GM12878 (cell line): ENCODE results near the gene CPSF4L. TPM values are rescaled to one million over a fixed set of nuclear protein-coding genes. Genes with fewer than 3 reads are reported as not detected.

Experiments
- ATAC-seq: fragments of 200-7000 bp; cut with Tn5 transposase; 3 replicates; pipeline ENCODE4 v1.9.1; 2020; ENCODE audit warnings: mild to moderate bottlenecking, moderate library complexity
- BruUV-seq: library from RNA; stranded (reverse); fragments of 400-500 nt; replicated peaks from 2 replicates; lab custom pipeline; 2021; lab: Mats Ljungman, UMichigan
- CTCF ChIA-PET: fragments of 300-600 bp; sonication (Branson Sonifier 250); formaldehyde crosslinking; extraction: SDS; loops from one replicate; lab custom pipeline; 2021; ENCODE audit warnings: inconsistent platforms; lab: Yijun Ruan, JAX
- POLR2A ChIA-PET: fragments of 350-600 bp; formaldehyde crosslinking; extraction: SDS; loops from one replicate; lab custom pipeline; 2021; ENCODE audit warnings: inconsistent platforms; lab: Charles Lee
- RAD21 ChIA-PET: fragments of 300-600 bp; sonication (Branson Sonifier 250); formaldehyde crosslinking; loops from one replicate; lab custom pipeline; 2023; ENCODE audit warnings: antibody characterized with exemption; ENCODE audit not compliant: unreplicated experiment; lab: Charles Lee
- SMC1A ChIA-PET: fragments of 300-600 bp; sonication (Branson Sonifier 250); formaldehyde crosslinking; loops from one replicate; lab custom pipeline; 2023; ENCODE audit not compliant: unreplicated experiment, uncharacterized antibody; lab: Charles Lee
- DNase-seq: peaks from one replicate; pipeline ENCODE4 v3.0.0-alpha.2; 2011; ENCODE audit warnings: low read depth, low spot score
- FAIRE-seq: peaks from 3 replicates; lab custom pipeline; 2011; peaks lifted over from hg19 to GRCh38; lab: Jason Lieb, UNC
- H2AFZ ChIP-seq: 2 replicates; pipeline ENCODE4 v1.6.0; 2011; ENCODE audit warnings: low read depth, low read length, control low read depth; ENCODE audit not compliant: control insufficient read depth
- H3K27ac ChIP-seq: 2 replicates; pipeline ENCODE4 v1.5.1; 2011; ENCODE audit warnings: control low read depth; ENCODE audit not compliant: control insufficient read depth, insufficient read depth
- H3K27me3 ChIP-seq, 2 experiments: replicated peaks in 1 of 2; 2 replicates each; pipeline versions ENCODE4 v1.6.0 to v1.6.1; 2011; ENCODE audit warnings: low read length in 1 of 2; ENCODE audit not compliant: control insufficient read depth in 2 of 2, insufficient read depth in 2 of 2
- H3K36me3 ChIP-seq, 2 experiments: 2 replicates each; pipeline ENCODE4 v1.5.1; 2011; ENCODE audit warnings: low read length in 1 of 2; ENCODE audit not compliant: control insufficient read depth in 2 of 2, insufficient read depth in 2 of 2
- H3K4me1 ChIP-seq: 2 replicates; pipeline ENCODE4 v1.6.1; 2011; ENCODE audit warnings: mild to moderate bottlenecking, low read length, moderate library complexity, mixed read lengths; ENCODE audit not compliant: control insufficient read depth, insufficient read depth
- H3K4me2 ChIP-seq: 2 replicates; pipeline ENCODE4 v1.6.0; 2011; ENCODE audit warnings: control low read depth; ENCODE audit not compliant: control insufficient read depth, insufficient read depth
- H3K4me3 ChIP-seq: fragments of 200-600 bp; sonication (generic); 2 replicates; pipeline ENCODE4 v1.5.1; 2016
- H3K79me2 ChIP-seq: 2 replicates; pipeline ENCODE4 v1.6.0; 2011; ENCODE audit warnings: low read length; ENCODE audit not compliant: control insufficient read depth, insufficient read depth
- H3K9ac ChIP-seq: 2 replicates; pipeline ENCODE4 v1.8.0; 2011; ENCODE audit warnings: low read length, control low read depth, mixed read lengths; ENCODE audit not compliant: control insufficient read depth, insufficient read depth
- H3K9me3 ChIP-seq: replicated peaks from 3 replicates; pipeline ENCODE4 v1.5.1; 2011; ENCODE audit warnings: mild to moderate bottlenecking, low read length; ENCODE audit not compliant: control insufficient read depth, insufficient read depth
- H4K20me1 ChIP-seq: 2 replicates; pipeline ENCODE4 v1.6.0; 2011; ENCODE audit not compliant: control insufficient read depth, insufficient read depth
- CBX3 ChIP-seq: fragments of 200-600 bp; sonication (generic); IDR thresholded peaks from 2 replicates; pipeline ENCODE4 v1.6.1; 2016; ENCODE audit warnings: low read depth, borderline replicate concordance
- CHD1 ChIP-seq: IDR thresholded peaks from 2 replicates; pipeline ENCODE4 v1.6.1; 2012; ENCODE audit warnings: low read depth, low read length, improper control_type of control experiment
- IRF5 ChIP-seq: fragments of 450-650 bp; IDR thresholded peaks from 2 replicates; pipeline ENCODE4 v1.6.1; 2017; ENCODE audit warnings: borderline replicate concordance
- JUND ChIP-seq: IDR thresholded peaks from 2 replicates; pipeline ENCODE4 v1.6.1; 2012; ENCODE audit warnings: low read depth, mild to moderate bottlenecking, low read length, improper control_type of control experiment, moderate library complexity
- KDM1A ChIP-seq: fragments of 200-600 bp; sonication (generic); IDR thresholded peaks from 2 replicates; pipeline ENCODE4 v1.6.1; 2016; ENCODE audit warnings: borderline replicate concordance
- MXI1 ChIP-seq: fragments of 150-350 bp; IDR thresholded peaks from 2 replicates; pipeline ENCODE4 v1.6.1; 2011; ENCODE audit warnings: low read depth, mild to moderate bottlenecking, inconsistent platforms, low read length, improper control_type of control experiment
- NR2C1 ChIP-seq: fragments of 450-650 bp; IDR thresholded peaks from 2 replicates; pipeline ENCODE4 v1.6.1; 2017; ENCODE audit warnings: antibody characterized with exemption, mild to moderate bottlenecking, moderate library complexity
- NR2F1 ChIP-seq: fragments of 450-650 bp; conservative IDR thresholded peaks from 2 replicates; pipeline ENCODE4 v1.6.1; 2017; ENCODE audit warnings: mild to moderate bottlenecking
- RAD51 ChIP-seq: fragments of 450-650 bp; IDR thresholded peaks from 2 replicates; pipeline ENCODE4 v1.6.1; 2016; ENCODE audit warnings: moderate library complexity, mild to moderate bottlenecking, inconsistent platforms
- SKIL ChIP-seq: fragments of 450-650 bp; IDR thresholded peaks from 2 replicates; pipeline ENCODE4 v1.6.1; 2017; ENCODE audit warnings: mild to moderate bottlenecking, low read depth, inconsistent platforms; ENCODE audit not compliant: poor library complexity, severe bottlenecking
- SMAD5 ChIP-seq: IDR thresholded peaks from 2 replicates; pipeline ENCODE4 v1.6.1; 2016; ENCODE audit warnings: antibody characterized with exemption, low read depth
- SRF ChIP-seq, 2 experiments: IDR thresholded peaks; 2 replicates each; pipeline ENCODE4 v1.6.1; 2011; ENCODE audit warnings: low read depth in 2 of 2, low read length in 2 of 2, mild to moderate bottlenecking in 1 of 2, moderate library complexity in 1 of 2
- USF1 ChIP-seq: IDR thresholded peaks from 2 replicates; pipeline ENCODE4 v1.6.1; 2011; ENCODE audit warnings: borderline replicate concordance, low read depth, mild to moderate bottlenecking, moderate library complexity, mixed read lengths, low read length; ENCODE audit not compliant: insufficient read depth; ENCODE audit errors: extremely low read length
- ZBTB4 ChIP-seq: fragments of 450-650 bp; formaldehyde crosslinking; IDR thresholded peaks from 2 replicates; pipeline ENCODE4 v1.4.0; 2022; ENCODE audit warnings: mild to moderate bottlenecking, moderate library complexity
- ZNF384 ChIP-seq: IDR thresholded peaks from 2 replicates; pipeline ENCODE4 v1.6.1; 2012; ENCODE audit warnings: low read depth, mild to moderate bottlenecking, low read length, improper control_type of control experiment, borderline replicate concordance
- WGBS: methylation state at CpG from one replicate; pipeline ENCODE4 v1.1.6; 2016; ENCODE audit warnings: low lambda C conversion rate; ENCODE audit not compliant: insufficient replicate concordance, insufficient coverage; ENCODE audit errors: missing lambda C conversion rate; 5-methylcytosine and 5-hydroxymethylcytosine counted together
- in situ Hi-C: fragments of 300-500 bp; cut with MboI; formaldehyde crosslinking; loops from 9 replicates; pipeline ENCODE4 v1.14.3; 2018; ENCODE audit warnings: mixed read lengths
- intact Hi-C: fragments of 100-400 bp; cut with micrococcal nuclease; formaldehyde crosslinking; loops from one replicate; pipeline ENCODE4 v1.14.2; 2022; ENCODE audit not compliant: unreplicated experiment
- polyA plus RNA-seq, 11 experiments: library from polyadenylated mRNA; depleted of rRNA in 4 of 11; unstranded in 6 of 11; stranded (reverse) in 5 of 11; fragments of >200 nt; fragmentation: Nextera tagmentation in 4 of 11; fragmentation: Illumina TruSeq in 1 of 11; extraction: Ambion mirVana in 4 of 11; extraction: Trizol in 1 of 11; gene quantifications; 1 replicate in 1 of 11; 2 replicates in 10 of 11; pipeline versions ENCODE4 v1.2.1 to v1.2.3, GENCODE V29; 2011 to 2016; ENCODE audit warnings: inconsistent platforms in 2 of 11, missing spikeins in 2 of 11, low read depth in 1 of 11
- total RNA-seq, 4 experiments: library from RNA; depleted of rRNA in 3 of 4; stranded (reverse); fragments of >200 nt in 3 of 4; fragmentation: Illumina TruSeq in 1 of 4; extraction: Trizol in 1 of 4; gene quantifications; 2 replicates each; pipeline versions ENCODE4 v1.2.1 to v1.2.3, GENCODE V29; 2013 to 2021

CPSF4L gene
- total and polyA plus RNA-seq, 10 of the 15 experiments (the other 5 are each of a cell fraction or from before 2014, with no cell fraction given), result not detected

- CTCF ChIA-PET, result interaction anchor here (1.3 kb wide), 1 partner anchor 9 kb away, joined by 3 read pairs; no protein-coding TSS in a partner anchor
- POLR2A ChIA-PET, result no interaction called here
- in situ Hi-C loops, result loop anchor here (5.0 to 10.0 kb wide), 2 partner anchors 34 to 922 kb away; no protein-coding TSS in a partner anchor
- Histone ChIP-seq H3K27me3 (no peaks in the 10 kb centered on the region), H3K79me2 (no peaks in the 10 kb centered on the region), H3K4me3 (no peak overlapping the region), H3K9me3 (no peaks in the 10 kb centered on the region), H3K4me2 (no peak overlapping the region), H3K4me1 (peaks cover 14% of the 10 kb centered on the region), H4K20me1 (no peaks in the 10 kb centered on the region), H3K9ac (no peak overlapping the region), H3K27ac (no peak overlapping the region), H2AFZ (no peak overlapping the region), H3K36me3 (no peaks in the 10 kb centered on the region)
- DNase-seq, result no peak
- no peak for ATAC-seq
- WGBS, result 71% methylated on average over 8 of the region's 8 CpGs
- no TSS peak for BruUV-seq
- FAIRE-seq, result no peak
- SMC1A ChIA-PET, result no interaction called here
- intact Hi-C loops, result no loop called here
- TF ChIP-seq SKIL, result no peak
- TF ChIP-seq NR2F1, result no peak
- no peak for TF ChIP-seq MXI1
- no peak for TF ChIP-seq KDM1A
- TF ChIP-seq USF1, result no peak
- TF ChIP-seq CHD1, result no peak
- no peak for TF ChIP-seq ZBTB4 (CRISPR knock-in tag)
- TF ChIP-seq SMAD5, result no peak
- TF ChIP-seq CBX3, result no peak
- no peak for TF ChIP-seq IRF5
- no peak for TF ChIP-seq NR2C1
- no peak for TF ChIP-seq RAD51
- TF ChIP-seq SRF (IDR thresholded peaks at IDR 0.05; ENCODE audit: low read depth in 2 of 2, low read length in 2 of 2), result no peak
- TF ChIP-seq JUND, result no peak
- no peak for TF ChIP-seq ZNF384
- RAD21 ChIA-PET, result interaction anchor here (2.3 kb wide), 1 partner anchor 25 kb away, joined by 8 read pairs; no protein-coding TSS in a partner anchor
Observed at GRCh38 chr17:73272906-73273218, 11.2 kb upstream of the CPSF4L start.
